Endothelial cell of umbilical vein (primary cell): ENCODE data around the gene MFRP. TPM values are rescaled to one million over a fixed set of nuclear protein-coding genes. Genes with fewer than 3 reads are reported as not detected.

ENCODE experiments used
- BruUV-seq: library from RNA; stranded (reverse); fragments of 400-500 nt; replicated peaks from 2 replicates; lab custom pipeline; 2021; lab: Mats Ljungman, UMichigan
- CTCF ChIA-PET: fragments of 300-600, 350-600 bp; sonication (Branson Sonifier 250); formaldehyde crosslinking; loops from one replicate; lab custom pipeline; 2021; ENCODE audit warnings: antibody characterized with exemption, inconsistent platforms; lab: Charles Lee
- POLR2A ChIA-PET: fragments of 300-600, 350-600 bp; sonication (Branson Sonifier 250); formaldehyde crosslinking; loops from one replicate; lab custom pipeline; 2021; ENCODE audit warnings: antibody characterized with exemption, inconsistent platforms; lab: Charles Lee
- DNase-seq: peaks from one replicate; pipeline ENCODE4 v3.0.0-alpha.2; 2011; ENCODE audit warnings: low read depth, low spot score
- FAIRE-seq: peaks from 2 replicates; lab custom pipeline; 2011; peaks lifted over from hg19 to GRCh38; lab: Jason Lieb, UNC
- H2AFZ ChIP-seq: 2 replicates; pipeline ENCODE4 v1.6.0; 2012; ENCODE audit warnings: low read depth, low read length, control low read depth, inconsistent platforms
- H3K27ac ChIP-seq: 2 replicates; pipeline ENCODE4 v1.5.1; 2011; ENCODE audit warnings: low read depth, mild to moderate bottlenecking, control low read depth, low read length, moderate library complexity; ENCODE audit not compliant: insufficient read depth
- H3K27me3 ChIP-seq, 2 experiments: 2 replicates each; pipeline versions ENCODE4 v1.6.0 to v1.6.1; 2011; ENCODE audit warnings: low read length in 2 of 2, mixed read lengths in 1 of 2; ENCODE audit not compliant: control insufficient read depth in 2 of 2, insufficient read depth in 2 of 2
- H3K36me3 ChIP-seq, 2 experiments: 2 replicates in 1 of 2; 3 replicates in 1 of 2; pipeline ENCODE4 v1.5.1; 2011; ENCODE audit warnings: low read length in 2 of 2, mild to moderate bottlenecking in 1 of 2, moderate library complexity in 1 of 2; ENCODE audit not compliant: control insufficient read depth in 2 of 2, insufficient read depth in 2 of 2; ENCODE audit errors: extremely low read depth in 1 of 2
- H3K4me1 ChIP-seq: 3 replicates; pipeline ENCODE4 v1.5.1; 2011; ENCODE audit warnings: mild to moderate bottlenecking, low read length; ENCODE audit not compliant: control insufficient read depth, insufficient read depth; ENCODE audit errors: extremely low read depth
- H3K4me2 ChIP-seq: 2 replicates; pipeline ENCODE4 v1.6.1; 2011; ENCODE audit warnings: low read length, control low read depth, mixed read lengths; ENCODE audit not compliant: insufficient read depth
- H3K4me3 ChIP-seq, 3 experiments: fragments of 200-600 bp in 1 of 3; sonication (generic), shearing (Covaris generic) in 1 of 3; replicated peaks in 1 of 3; 2 replicates each; pipeline ENCODE4 v1.5.1; 2011 to 2016; ENCODE audit warnings: control low read depth in 3 of 3, low read length in 3 of 3, mild to moderate bottlenecking in 2 of 3, inconsistent platforms in 1 of 3, low read depth in 1 of 3, moderate library complexity in 1 of 3; ENCODE audit not compliant: insufficient read depth in 1 of 3
- H3K79me2 ChIP-seq: 2 replicates; pipeline ENCODE4 v1.6.0; 2012; ENCODE audit warnings: low read length, inconsistent platforms; ENCODE audit not compliant: control insufficient read depth, insufficient read depth
- H3K9ac ChIP-seq: replicated peaks from 2 replicates; pipeline ENCODE3; 2011; ENCODE audit warnings: low read length, control low read depth; ENCODE audit not compliant: insufficient read depth; ENCODE audit errors: extremely low read depth
- H3K9me1 ChIP-seq: replicated peaks from 3 replicates; pipeline ENCODE4 v1.6.0; 2011; ENCODE audit warnings: mild to moderate bottlenecking, low read length; ENCODE audit not compliant: control insufficient read depth, insufficient read depth; ENCODE audit errors: extremely low read depth
- H3K9me3 ChIP-seq: replicated peaks from 2 replicates; pipeline ENCODE4 v1.5.1; 2012; ENCODE audit warnings: low read length, inconsistent platforms; ENCODE audit not compliant: control insufficient read depth, insufficient read depth
- H4K20me1 ChIP-seq: replicated peaks from 2 replicates; pipeline ENCODE3; 2011; ENCODE audit warnings: mild to moderate bottlenecking, low read length; ENCODE audit not compliant: control insufficient read depth, insufficient read depth; ENCODE audit errors: extremely low read depth
- CTCF ChIP-seq, 2 donors: IDR thresholded peaks; 1 replicate in 1 of 2; 2 replicates in 1 of 2; pipeline ENCODE4 v1.5.1; 2011; ENCODE audit warnings: low read length in 2 of 2, mild to moderate bottlenecking in 2 of 2, moderate library complexity in 2 of 2, control low read depth in 1 of 2, inconsistent platforms in 1 of 2, low read depth in 1 of 2; ENCODE audit not compliant: insufficient read depth in 1 of 2; ENCODE audit errors: extremely low read depth in 1 of 2
- EZH2 ChIP-seq: IDR thresholded peaks from 2 replicates; pipeline ENCODE4 v1.6.1; 2012; ENCODE audit warnings: borderline replicate concordance, low read depth, mild to moderate bottlenecking, moderate library complexity, low read length, inconsistent platforms; ENCODE audit not compliant: severe bottlenecking
- GATA2 ChIP-seq: IDR thresholded peaks from 2 replicates; pipeline ENCODE4 v1.7.0; 2011; ENCODE audit warnings: low read depth, mild to moderate bottlenecking, moderate library complexity, mixed read lengths, low read length; ENCODE audit not compliant: insufficient read length, insufficient read depth
- JUN ChIP-seq: IDR thresholded peaks from 2 replicates; pipeline ENCODE4 v1.6.1; 2011; ENCODE audit warnings: borderline replicate concordance, low read depth; ENCODE audit not compliant: insufficient read length, insufficient read depth
- MAX ChIP-seq: IDR thresholded peaks from 2 replicates; pipeline ENCODE4 v1.6.1; 2011; ENCODE audit not compliant: insufficient read depth, insufficient read length
- POLR2A ChIP-seq: IDR thresholded peaks from 2 replicates; pipeline ENCODE4 v1.6.1; 2012; ENCODE audit warnings: low read depth, mild to moderate bottlenecking, control low read depth, low read length
- POLR2AphosphoS5 ChIP-seq: IDR thresholded peaks from 2 replicates; pipeline ENCODE4 v1.6.1; 2012; ENCODE audit warnings: low read depth, mild to moderate bottlenecking, control low read depth, low read length, moderate library complexity; ENCODE audit not compliant: insufficient read depth
- dilution Hi-C: fragments of 300-500 bp; cut with MboI; formaldehyde crosslinking; loops from one replicate; pipeline ENCODE4 v1.15.0; 2019; ENCODE audit warnings: low sequenced_read_pairs; ENCODE audit not compliant: extremely low pct_ligation_motif_present
- intact Hi-C: fragments of 100-400 bp; cut with micrococcal nuclease; formaldehyde crosslinking; loops from one replicate; pipeline ENCODE4 v1.10.0; 2022
- polyA plus RNA-seq, 4 experiments: library from polyadenylated mRNA; depleted of rRNA in 3 of 4; stranded (reverse) in 3 of 4; unstranded in 1 of 4; fragments of >200 nt; gene quantifications; 2 replicates each; pipeline versions ENCODE4 v1.2.1 to v1.2.3, GENCODE V29; 2011 to 2012; ENCODE audit warnings: missing spikeins in 1 of 4
- total RNA-seq: library from RNA; stranded (reverse); gene quantifications from 2 replicates; pipeline ENCODE4 v1.2.3, GENCODE V29; 2021

MFRP gene
- total and polyA plus RNA-seq, 2 donors (not counting 3 experiments of a cell fraction or from before 2014, with no cell fraction given): 0.08 TPM; not detected in 1

- no peak for FAIRE-seq
- Histone ChIP-seq H3K27me3 (peaks cover 0 to 3% of the 10 kb centered on the region in 2 experiments), H2AFZ (no peak overlapping the region), H3K4me2 (no peak overlapping the region), H3K4me1 (peaks cover 5% of the 10 kb centered on the region), H3K27ac (no peak overlapping the region), H3K36me3 (no peaks in the 10 kb centered on the region), H3K79me2 (no peaks in the 10 kb centered on the region), H3K9ac (no peak overlapping the region), H3K4me3 (peak overlapping the region in 1 of 3 experiments; percentile 69), H3K9me1 (no peaks in the 10 kb centered on the region), H4K20me1 (no peaks in the 10 kb centered on the region), H3K9me3 (no peaks in the 10 kb centered on the region)
- no peak for DNase-seq
- POLR2A ChIA-PET: no interaction called here
- CTCF ChIA-PET: interaction anchor here (1.4 to 4.7 kb wide), 12 partner anchors 8 to 123 kb away, joined by 3 to 154 read pairs (median 23); partner anchors contain the start of genes C1QTNF5, MFRP and USP2
- TF ChIP-seq EZH2 (no peak), POLR2AphosphoS5 (no peak), JUN (no peak), CTCF (IDR thresholded peaks at IDR 0.05; ENCODE audit: extremely low read depth in 1 of 2, insufficient read depth in 1 of 2, low read depth in 1 of 2, low read length in 2 of 2) (no peak), MAX (no peak), POLR2A (no peak), GATA2 (no peak)
- no TSS peak for BruUV-seq
- dilution Hi-C loops (no loop called here), intact Hi-C loops (loop anchor here (10.0 kb wide), 1 partner anchor 858 kb away; the partner anchor contains the start of gene OAF)
Measured at GRCh38 chr11:119357074-119357473, 10.6 kb upstream of the MFRP start.
